Stimulated activated CD8-positive, alpha-beta memory T cell treated with anti-CD3 and anti-CD28 coated beads, Interleukin-12 subunit alpha, Interleukin-12 subunit beta, amount 100 ng/mL, for 4 hours (primary cell): ENCODE measurements around the gene IMPG2.

Experiments
- DNase-seq: peaks from one replicate; pipeline ENCODE4 v3.0.0-alpha.2; 2020; ENCODE audit warnings: low read depth

IMPG2 gene

GRCh38 chr3:101183151-101183550, 137.2 kb downstream of the IMPG2 start:
- DNase-seq: no peak

- no peak for DNase-seq
Measured at GRCh38 chr3:101182734-101183133, 137.6 kb downstream of the IMPG2 start.

GRCh38 chr3:101181801-101182200, 138.6 kb downstream of the IMPG2 start:
- DNase-seq: no peak

- no peak for DNase-seq
Measured at GRCh38 chr3:101179637-101180036, 140.7 kb downstream of the IMPG2 start.

- DNase-seq: no peak
Measured at GRCh38 chr3:101177577-101177976, 142.8 kb downstream of the IMPG2 start.
